ENCODE measurements around the gene STING1.

- TF ChIP-seq EZH2 (IDR thresholded peaks at IDR 0.05; ENCODE audit: borderline replicate concordance) = no peak
- TF ChIP-seq CTCF (IDR thresholded peaks at IDR 0.05; ENCODE audit: poor library complexity) = no peak
Observed at GRCh38 chr5:139461698-139462097, 20.9 kb downstream of the STING1 start.

Data from hepatocyte (in vitro differentiated cells).